B cell (primary cell): ENCODE measurements around the gene TMED10. TPM values are rescaled to one million over a fixed set of nuclear protein-coding genes. Genes with fewer than 3 reads are reported as not detected.

ENCODE experiments used
- ATAC-seq: fragments of 200-7000 bp; cut with Tn5 transposase; one replicate; pipeline ENCODE4 v1.10.0; 2021; ENCODE audit warnings: low read depth, mild to moderate bottlenecking, moderate number of reproducible peaks, moderate library complexity
- CTCF ChIA-PET: fragments of 350-600 bp; sonication (Branson Sonifier 250); formaldehyde crosslinking; loops from one replicate; lab custom pipeline; 2021; ENCODE audit warnings: antibody characterized with exemption, inconsistent platforms; lab: Charles Lee
- POLR2A ChIA-PET: fragments of 350-600 bp; sonication (Branson Sonifier 250); formaldehyde crosslinking; loops from one replicate; lab custom pipeline; 2021; ENCODE audit warnings: antibody characterized with exemption; lab: Charles Lee
- DNase-seq: peaks from one replicate; pipeline ENCODE4 v3.0.0; 2013
- H2AFZ ChIP-seq: 2 replicates; pipeline ENCODE4 v1.6.1; 2012; ENCODE audit warnings: mild to moderate bottlenecking, low read depth, low read length; ENCODE audit not compliant: insufficient read depth, poor library complexity, severe bottlenecking
- H3K27ac ChIP-seq, 2 donors: 1 replicate in 1 of 2; 2 replicates in 1 of 2; pipeline ENCODE4 v1.5.1; 2012 to 2013; ENCODE audit warnings: low read length in 2 of 2, mild to moderate bottlenecking in 2 of 2, moderate library complexity in 1 of 2
- H3K27me3 ChIP-seq, 4 experiments: fragments of 200-600 bp in 1 of 4; sonication (generic) in 1 of 4; replicated peaks in 1 of 4; 1 replicate in 2 of 4; 2 replicates in 2 of 4; pipeline versions ENCODE4 v1.6.1 to v1.7.0; 2013 to 2016; ENCODE audit warnings: low read length in 3 of 4, mild to moderate bottlenecking in 2 of 4, mixed read lengths in 1 of 4, moderate library complexity in 1 of 4; ENCODE audit not compliant: insufficient read depth in 4 of 4, control insufficient read depth in 3 of 4; ENCODE audit errors: control extremely low read depth in 1 of 4
- H3K36me3 ChIP-seq, 2 experiments: replicated peaks in 1 of 2; 1 replicate in 1 of 2; 2 replicates in 1 of 2; pipeline versions ENCODE4 v1.6.1 to v1.7.1; 2013; ENCODE audit warnings: low read length in 1 of 2; ENCODE audit not compliant: insufficient read depth in 2 of 2, control insufficient read depth in 1 of 2; ENCODE audit errors: control extremely low read depth in 1 of 2, extremely low read depth in 1 of 2
- H3K4me1 ChIP-seq, 2 donors: fragments of 200-600 bp in 1 of 2; sonication (generic) in 1 of 2; 1 replicate in 1 of 2; 2 replicates in 1 of 2; pipeline versions ENCODE4 v1.5.1 to v1.6.1; 2013 to 2017; ENCODE audit warnings: low read length in 2 of 2; ENCODE audit not compliant: control insufficient read depth in 2 of 2, insufficient read depth in 2 of 2
- H3K4me2 ChIP-seq: replicated peaks from 2 replicates; pipeline ENCODE3; 2012; ENCODE audit warnings: mild to moderate bottlenecking, low read depth, low read length; ENCODE audit not compliant: poor library complexity, severe bottlenecking
- H3K4me3 ChIP-seq, 5 experiments: fragments of 200-600 bp in 1 of 5; sonication (generic) in 1 of 5; 1 replicate in 3 of 5; 2 replicates in 2 of 5; pipeline versions ENCODE4 v1.5.1 to v1.7.0; 2011 to 2016; ENCODE audit warnings: low read length in 4 of 5, mild to moderate bottlenecking in 4 of 5, low read depth in 2 of 5, control low read depth in 1 of 5, moderate library complexity in 1 of 5; ENCODE audit not compliant: insufficient read depth in 1 of 5; ENCODE audit errors: control extremely low read depth in 1 of 5, extremely low read depth in 1 of 5
- H3K79me2 ChIP-seq: fragments of 200-600 bp; sonication (generic); one replicate; pipeline ENCODE4 v1.6.0; 2016; ENCODE audit warnings: low read length; ENCODE audit not compliant: control insufficient read depth, insufficient read depth
- H3K9ac ChIP-seq: fragments of 200-600 bp; sonication (generic); 2 replicates; pipeline ENCODE4 v1.6.1; 2017; ENCODE audit warnings: mild to moderate bottlenecking, low read length, moderate library complexity
- H3K9me3 ChIP-seq, 3 donors: one replicate each; pipeline versions ENCODE4 v1.6.1 to v1.7.1; 2013; ENCODE audit warnings: low read length in 2 of 3; ENCODE audit not compliant: control insufficient read depth in 2 of 3, insufficient read depth in 1 of 3; ENCODE audit errors: control extremely low read depth in 1 of 3
- H4K20me1 ChIP-seq: 2 replicates; pipeline ENCODE4 v1.6.0; 2012; ENCODE audit warnings: mild to moderate bottlenecking, low read length; ENCODE audit not compliant: insufficient read depth, control insufficient read depth, poor library complexity, severe bottlenecking
- H3K27ac Mint-ChIP-seq: one replicate; pipeline ENCODE4 v1.8.0; 2021; ENCODE audit warnings: mixed read lengths
- H3K27me3 Mint-ChIP-seq: one replicate; pipeline ENCODE4 v1.8.0; 2021; ENCODE audit warnings: mixed read lengths
- H3K4me1 Mint-ChIP-seq: one replicate; pipeline ENCODE4 v1.8.0; 2021; ENCODE audit warnings: mixed read lengths
- H3K4me3 Mint-ChIP-seq: one replicate; pipeline ENCODE4 v1.8.0; 2021; ENCODE audit warnings: mixed read lengths
- H3K9me3 Mint-ChIP-seq: one replicate; pipeline ENCODE4 v1.8.0; 2022; ENCODE audit warnings: mixed read lengths; ENCODE audit not compliant: insufficient read depth
- EZH2 ChIP-seq: IDR thresholded peaks from 2 replicates; pipeline ENCODE4 v1.6.1; 2012; ENCODE audit warnings: borderline replicate concordance, low read depth, mild to moderate bottlenecking, moderate library complexity, low read length; ENCODE audit not compliant: insufficient read depth, poor library complexity, severe bottlenecking
- WGBS: methylation state at CpG from one replicate; pipeline ENCODE4 v1.1.5; 2013; ENCODE audit warnings: missing lambda C conversion rate; ENCODE audit not compliant: insufficient coverage; 5-methylcytosine and 5-hydroxymethylcytosine counted together
- intact Hi-C: fragments of 100-400 bp; cut with micrococcal nuclease; formaldehyde crosslinking; loops from one replicate; pipeline ENCODE4 v1.10.0; 2022
- polyA plus RNA-seq: library from polyadenylated mRNA; depleted of rRNA; stranded (reverse); fragments of >200 nt; gene quantifications from 2 replicates; pipeline ENCODE4 v1.2.3, GENCODE V29; 2012
- total RNA-seq, 2 donors: library from RNA; stranded (reverse); fragments of 120-200 nt in 1 of 2; gene quantifications; 1 replicate in 1 of 2; 2 replicates in 1 of 2; pipeline versions ENCODE4 v1.2.3 to v1.2.4, GENCODE V29; 2013 to 2022
- TF ChIP-seq, protein P1 (sequence below): fragments of 200-600 bp; IDR thresholded peaks from one replicate; pipeline ENCODE4 v1.8.0; 2022; ENCODE audit warnings: antibody characterized with exemption, mild to moderate bottlenecking

TMED10 gene
- total and polyA plus RNA-seq, 2 donors (not counting 1 experiment from before 2014, with no cell fraction given), result 72.0 to 111 TPM

DNA sequence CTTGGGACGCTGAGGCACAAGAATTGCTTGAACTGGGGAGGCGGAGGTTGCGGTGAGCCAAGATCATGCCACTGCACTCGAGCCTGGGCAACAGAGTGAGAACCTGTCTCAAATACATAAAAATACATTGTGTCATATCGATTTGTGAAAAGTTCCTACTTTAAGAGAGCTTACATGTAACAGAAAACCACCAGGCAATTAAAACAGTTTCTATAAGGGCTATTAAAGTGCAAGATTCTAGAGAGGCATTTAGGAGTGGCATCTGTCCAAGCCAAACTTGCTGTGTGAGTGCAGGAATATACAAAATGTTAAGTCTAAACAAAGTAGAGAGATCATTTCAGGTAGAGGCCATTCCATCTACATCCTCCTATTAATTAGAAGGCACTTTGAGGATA is 47.8 kb downstream of the TMED10 start:
- Histone ChIP-seq H3K27ac (no peak overlapping the region), H2AFZ (no peak overlapping the region), H3K9me3 (no peaks in the 10 kb centered on the region), H3K79me2 (peaks cover 47% of the 10 kb centered on the region), H4K20me1 (no peaks in the 10 kb centered on the region), H3K4me3 (no peak overlapping the region), H3K4me1 (peaks cover 17 to 21% of the 10 kb centered on the region in 2 donors), H3K36me3 (peaks cover 0 to 3% of the 10 kb centered on the region in 2 experiments), H3K9ac (no peak overlapping the region), H3K4me2 (no peak overlapping the region), H3K27me3 (no peaks in the 10 kb centered on the region)
- no peaks in the 10 kb centered on the region for H3K27me3 Mint-ChIP-seq
- peak overlapping the region; percentile 26 for H3K4me3 Mint-ChIP-seq
- CTCF ChIA-PET, result interaction anchor here (0.6 to 10.9 kb wide), 5 partner anchors 9 to 360 kb away, joined by 3 to 321 read pairs (median 4); no protein-coding TSS in a partner anchor
- no peak for ATAC-seq
- TF ChIP-seq EZH2, result no peak
- TF ChIP-seq, protein P1, sequence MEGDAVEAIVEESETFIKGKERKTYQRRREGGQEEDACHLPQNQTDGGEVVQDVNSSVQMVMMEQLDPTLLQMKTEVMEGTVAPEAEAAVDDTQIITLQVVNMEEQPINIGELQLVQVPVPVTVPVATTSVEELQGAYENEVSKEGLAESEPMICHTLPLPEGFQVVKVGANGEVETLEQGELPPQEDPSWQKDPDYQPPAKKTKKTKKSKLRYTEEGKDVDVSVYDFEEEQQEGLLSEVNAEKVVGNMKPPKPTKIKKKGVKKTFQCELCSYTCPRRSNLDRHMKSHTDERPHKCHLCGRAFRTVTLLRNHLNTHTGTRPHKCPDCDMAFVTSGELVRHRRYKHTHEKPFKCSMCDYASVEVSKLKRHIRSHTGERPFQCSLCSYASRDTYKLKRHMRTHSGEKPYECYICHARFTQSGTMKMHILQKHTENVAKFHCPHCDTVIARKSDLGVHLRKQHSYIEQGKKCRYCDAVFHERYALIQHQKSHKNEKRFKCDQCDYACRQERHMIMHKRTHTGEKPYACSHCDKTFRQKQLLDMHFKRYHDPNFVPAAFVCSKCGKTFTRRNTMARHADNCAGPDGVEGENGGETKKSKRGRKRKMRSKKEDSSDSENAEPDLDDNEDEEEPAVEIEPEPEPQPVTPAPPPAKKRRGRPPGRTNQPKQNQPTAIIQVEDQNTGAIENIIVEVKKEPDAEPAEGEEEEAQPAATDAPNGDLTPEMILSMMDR, result no peak
- no peak for DNase-seq
- no peak overlapping the region for H3K27ac Mint-ChIP-seq
- H3K4me1 Mint-ChIP-seq, result peaks cover 40% of the 10 kb centered on the region
- POLR2A ChIA-PET, result no interaction called here
- no peaks in the 10 kb centered on the region for H3K9me3 Mint-ChIP-seq
- WGBS, result 91% methylated on average over 4 of the region's 5 CpGs
- intact Hi-C loops, result loop anchor here (5.0 to 10.0 kb wide), 2 partner anchors 64 to 434 kb away; partner anchors contain the start of genes ACYP1 and ZC2HC1C

DNA sequence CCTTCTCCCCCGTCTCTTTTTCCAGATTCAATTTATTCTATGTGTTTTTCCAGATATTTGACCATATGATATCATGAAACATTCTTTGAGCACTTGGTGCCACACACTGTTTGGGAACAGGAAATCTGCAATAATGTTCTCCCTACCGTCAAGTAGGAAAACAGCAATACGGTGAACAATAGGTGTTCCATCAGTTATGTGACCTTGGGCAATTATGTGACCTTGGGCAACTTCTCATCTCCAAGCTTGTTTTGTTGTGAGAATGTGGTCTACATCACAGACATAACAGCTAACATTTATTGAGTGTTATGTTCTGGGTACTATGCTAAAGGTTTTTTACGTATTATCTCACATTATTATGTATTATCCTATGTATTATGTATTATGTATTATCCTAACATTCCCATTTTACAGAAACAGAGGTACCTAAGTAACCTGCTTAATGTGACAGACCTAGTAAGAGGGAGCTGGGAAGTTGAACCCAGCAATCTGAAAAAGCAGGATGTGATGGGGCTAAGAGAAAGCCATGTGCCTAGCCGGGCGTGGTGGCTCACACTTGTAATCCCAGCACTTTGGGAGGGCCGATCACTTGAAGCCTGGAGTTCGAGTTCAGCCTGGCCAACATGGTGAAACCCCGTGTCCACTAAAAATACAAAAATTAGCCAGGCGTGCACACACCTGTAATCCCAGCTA is 48.4 kb downstream of the TMED10 start:
- no peaks in the 10 kb centered on the region for H3K9me3 ChIP-seq
- H3K79me2 ChIP-seq, result peaks cover 44% of the 10 kb centered on the region
- ATAC-seq (no peak), DNase-seq (no peak)
- H3K36me3 ChIP-seq, result peaks cover 0 to 2% of the 10 kb centered on the region in 2 experiments
- 90% methylated on average over 7 of the region's 10 CpGs for WGBS
- Mint-ChIP-seq H3K4me1 (peaks cover 40% of the 10 kb centered on the region), H3K27me3 (no peaks in the 10 kb centered on the region), H3K4me3 (peak overlapping the region; percentile 99), H3K27ac (peak overlapping the region; percentile 53), H3K9me3 (no peaks in the 10 kb centered on the region)
- no peak overlapping the region for H2AFZ ChIP-seq
- H3K4me2 ChIP-seq, result peak overlapping the region; percentile 90
- intact Hi-C loops, result loop anchor here (1.0 to 10.0 kb wide), 4 partner anchors 63 to 434 kb away; partner anchors contain the start of genes ACYP1 and ZC2HC1C
- ChIA-PET POLR2A (interaction anchor here (2.1 kb wide), 1 partner anchor 131 kb away, joined by 4 read pairs; no protein-coding TSS in a partner anchor), CTCF (interaction anchor here (0.8 to 10.9 kb wide), 4 partner anchors 10 to 361 kb away, joined by 3 to 321 read pairs (median 6); no protein-coding TSS in a partner anchor)
- no peaks in the 10 kb centered on the region for H4K20me1 ChIP-seq
- H3K4me3 ChIP-seq, result peak overlapping the region in 4 of 5 experiments; percentile 67 to 88 (median 78)
- no peak overlapping the region for H3K9ac ChIP-seq
- H3K4me1 ChIP-seq, result peaks cover 17 to 21% of the 10 kb centered on the region in 2 donors
- no peak overlapping the region for H3K27ac ChIP-seq
- H3K27me3 ChIP-seq, result no peaks in the 10 kb centered on the region
- TF ChIP-seq, protein P1, result no peak
- TF ChIP-seq EZH2, result no peak
